Right atrium auricular region (tissue), 2 donors: ENCODE results near the gene BTNL3. TPM values are rescaled to one million over a fixed set of nuclear protein-coding genes. Genes with fewer than 3 reads are reported as not detected.

Experiments used
- DNase-seq: peaks from one replicate; pipeline ENCODE4 v3.0.0-alpha.2; 2019; ENCODE audit warnings: low spot score
- H3K27ac ChIP-seq, 2 donors: fragments of 200-600 bp; sonication (generic); 1 replicate in 1 of 2; 2 replicates in 1 of 2; pipeline ENCODE4 v1.5.1; 2016 to 2019
- H3K27me3 ChIP-seq, 2 donors: fragments of 200-600 bp; sonication (generic); one replicate each; pipeline versions ENCODE4 v1.5.1 to v1.6.0; 2017 to 2019
- H3K36me3 ChIP-seq: fragments of 200-600 bp; sonication (generic); one replicate; pipeline ENCODE4 v1.5.1; 2016
- H3K4me1 ChIP-seq, 2 donors: fragments of 200-600 bp; sonication (generic); one replicate each; pipeline versions ENCODE4 v1.5.1 to v1.6.0; 2017 to 2019
- H3K4me3 ChIP-seq, 2 donors: fragments of 200-600 bp; sonication (generic); 1 replicate in 1 of 2; 2 replicates in 1 of 2; pipeline ENCODE4 v1.5.1; 2017 to 2019; ENCODE audit warnings: mild to moderate bottlenecking in 1 of 2, moderate library complexity in 1 of 2
- H3K9me3 ChIP-seq, 2 donors: fragments of 200-600 bp; sonication (generic); one replicate each; pipeline ENCODE4 v1.5.1; 2019
- CTCF ChIP-seq, 2 donors: fragments of 200-600 bp; sonication (generic); IDR thresholded peaks; one replicate each; pipeline ENCODE4 v1.5.1; 2019; ENCODE audit warnings: antibody characterized with exemption in 2 of 2
- total RNA-seq, 2 donors: library from RNA; depleted of rRNA; stranded (reverse); fragments of >200 nt; gene quantifications; one replicate each; pipeline ENCODE4 v1.1.0, GENCODE V29; 2016

Gene BTNL3
- total RNA-seq, 2 donors from 2014 or later = not detected

GRCh38 chr5:180982008-180982741 is 6.5 kb upstream of the BTNL3 start:
- H3K27me3 ChIP-seq = no peaks in the 10 kb centered on the region
- H3K27ac ChIP-seq = no peak overlapping the region
- H3K4me1 ChIP-seq = no peaks in the 10 kb centered on the region
- no peaks in the 10 kb centered on the region for H3K9me3 ChIP-seq
- H3K4me3 ChIP-seq = no peak overlapping the region
- no peaks in the 10 kb centered on the region for H3K36me3 ChIP-seq
- no peak for DNase-seq
- TF ChIP-seq CTCF (IDR thresholded peaks at IDR 0.05) = no peak

GRCh38 chr5:180988016-180988415 is 630 bp upstream of the BTNL3 start:
- Histone ChIP-seq H3K4me3 (no peak overlapping the region), H3K27ac (no peak overlapping the region), H3K27me3 (no peaks in the 10 kb centered on the region), H3K36me3 (no peaks in the 10 kb centered on the region), H3K4me1 (no peaks in the 10 kb centered on the region), H3K9me3 (no peaks in the 10 kb centered on the region)
- TF ChIP-seq CTCF (IDR thresholded peaks at IDR 0.05) = no peak
- no peak for DNase-seq

GRCh38 chr5:180990086-180990881 is 1.6 kb downstream of the BTNL3 start:
- Histone ChIP-seq H3K4me3 (no peak overlapping the region), H3K9me3 (no peaks in the 10 kb centered on the region), H3K36me3 (no peaks in the 10 kb centered on the region), H3K27me3 (no peaks in the 10 kb centered on the region), H3K4me1 (no peaks in the 10 kb centered on the region), H3K27ac (no peak overlapping the region)
- no peak for DNase-seq
- TF ChIP-seq CTCF (IDR thresholded peaks at IDR 0.05) = no peak

GRCh38 chr5:180990882-180991242 is 2.2 kb downstream of the BTNL3 start:
- no peak overlapping the region for H3K4me3 ChIP-seq
- no peaks in the 10 kb centered on the region for H3K4me1 ChIP-seq
- no peaks in the 10 kb centered on the region for H3K27me3 ChIP-seq
- no peaks in the 10 kb centered on the region for H3K36me3 ChIP-seq
- TF ChIP-seq CTCF (IDR thresholded peaks at IDR 0.05) = no peak
- H3K27ac ChIP-seq = no peak overlapping the region
- no peak for DNase-seq
- H3K9me3 ChIP-seq = no peaks in the 10 kb centered on the region

- no peak overlapping the region for H3K4me3 ChIP-seq
- no peaks in the 10 kb centered on the region for H3K9me3 ChIP-seq
- DNase-seq = no peak
- H3K27me3 ChIP-seq = no peaks in the 10 kb centered on the region
- no peak for TF ChIP-seq CTCF (IDR thresholded peaks at IDR 0.05)
- H3K27ac ChIP-seq = no peak overlapping the region
- H3K4me1 ChIP-seq = no peaks in the 10 kb centered on the region
- H3K36me3 ChIP-seq = no peaks in the 10 kb centered on the region
Observed at GRCh38 chr5:181001947-181002346, 13.3 kb downstream of the BTNL3 start.
